Ectodermal cell (in vitro differentiated cells): ENCODE measurements around the gene TMEM200A.

Source experiments
- H3K27ac ChIP-seq: 2 replicates; pipeline ENCODE4 v1.7.0; 2013; ENCODE audit warnings: mild to moderate bottlenecking, low read depth, low read length; ENCODE audit not compliant: insufficient read depth, poor library complexity, severe bottlenecking
- H3K27me3 ChIP-seq: 2 replicates; pipeline ENCODE4 v1.7.0; 2013; ENCODE audit warnings: mild to moderate bottlenecking, low read length; ENCODE audit not compliant: insufficient read depth, control insufficient read depth, poor library complexity, severe bottlenecking
- H3K36me3 ChIP-seq: one replicate; pipeline ENCODE4 v1.7.0; 2013; ENCODE audit warnings: low read length; ENCODE audit not compliant: control insufficient read depth, insufficient read depth
- H3K4me1 ChIP-seq: one replicate; pipeline ENCODE4 v1.7.0; 2013; ENCODE audit warnings: low read length; ENCODE audit not compliant: control insufficient read depth, insufficient read depth
- H3K4me3 ChIP-seq: 2 replicates; pipeline ENCODE4 v1.7.0; 2013; ENCODE audit warnings: low read depth, low read length, control low read depth; ENCODE audit not compliant: insufficient read depth
- H3K9me3 ChIP-seq: 2 replicates; pipeline ENCODE4 v1.7.0; 2013; ENCODE audit warnings: mild to moderate bottlenecking, low read length, moderate library complexity; ENCODE audit not compliant: control insufficient read depth
- WGBS, 2 experiments: methylation state at CpG; one replicate each; pipeline ENCODE4 v1.1.7; 2013; ENCODE audit warnings: missing lambda C conversion rate in 2 of 2; 5-methylcytosine and 5-hydroxymethylcytosine counted together

Gene TMEM200A

GRCh38 chr6:130437961-130438360, 72.1 kb downstream of the TMEM200A start:
- no peaks in the 10 kb centered on the region for H3K4me1 ChIP-seq
- WGBS, 2 experiments = 78% methylated on average over 1 of the region's 1 CpG; no CpG with 5 or more reads in 1 of the 2 experiments
- H3K36me3 ChIP-seq = peaks cover 9% of the 10 kb centered on the region
- no peaks in the 10 kb centered on the region for H3K9me3 ChIP-seq
- no peak overlapping the region for H3K27ac ChIP-seq
- no peaks in the 10 kb centered on the region for H3K27me3 ChIP-seq
- H3K4me3 ChIP-seq = no peak overlapping the region

GRCh38 chr6:130447374-130447773, 81.6 kb downstream of the TMEM200A start:
- no peaks in the 10 kb centered on the region for H3K9me3 ChIP-seq
- H3K4me1 ChIP-seq = no peaks in the 10 kb centered on the region
- no peak overlapping the region for H3K4me3 ChIP-seq
- H3K27ac ChIP-seq = no peak overlapping the region
- H3K36me3 ChIP-seq = no peaks in the 10 kb centered on the region
- no peaks in the 10 kb centered on the region for H3K27me3 ChIP-seq

- H3K36me3 ChIP-seq = no peaks in the 10 kb centered on the region
- no peaks in the 10 kb centered on the region for H3K9me3 ChIP-seq
- 80 to 83% methylated on average over 1 of the region's 1 CpG for WGBS, 2 experiments
- H3K4me1 ChIP-seq = no peaks in the 10 kb centered on the region
- no peak overlapping the region for H3K4me3 ChIP-seq
- H3K27ac ChIP-seq = no peak overlapping the region
- no peaks in the 10 kb centered on the region for H3K27me3 ChIP-seq
Observed at GRCh38 chr6:130452336-130452735, 86.5 kb downstream of the TMEM200A start.

- Histone ChIP-seq H3K36me3 (no peaks in the 10 kb centered on the region), H3K27me3 (no peaks in the 10 kb centered on the region), H3K4me1 (no peaks in the 10 kb centered on the region), H3K4me3 (no peak overlapping the region), H3K27ac (no peak overlapping the region), H3K9me3 (no peaks in the 10 kb centered on the region)
- WGBS, 2 experiments = 93 to 97% methylated on average over 4 to 5 of the region's 5 CpGs
Observed at GRCh38 chr6:130453230-130453629, 87.4 kb downstream of the TMEM200A start.

DNA sequence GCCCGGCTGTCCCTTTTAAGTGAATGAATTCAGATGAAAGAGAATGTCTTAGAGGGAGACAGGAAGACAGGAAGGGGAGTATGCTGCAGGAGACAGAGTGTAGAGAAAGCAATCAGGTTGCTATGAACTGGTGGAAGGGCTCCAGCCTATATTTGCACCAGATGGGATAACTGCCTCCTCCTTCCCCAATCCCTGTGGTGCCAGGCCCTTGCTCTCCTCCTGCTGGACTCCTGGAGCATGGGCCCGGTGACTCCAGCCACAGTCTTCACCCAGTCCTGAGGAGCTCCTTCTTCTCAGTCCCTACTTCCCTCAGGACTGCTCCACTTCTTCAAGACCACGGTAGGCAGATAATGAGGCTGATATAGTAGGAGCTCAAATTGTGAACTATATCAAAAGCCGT, 91.8 kb downstream of the TMEM200A start:
- Histone ChIP-seq H3K4me3 (no peak overlapping the region), H3K36me3 (no peaks in the 10 kb centered on the region), H3K27me3 (no peaks in the 10 kb centered on the region), H3K27ac (no peak overlapping the region), H3K9me3 (no peaks in the 10 kb centered on the region), H3K4me1 (no peaks in the 10 kb centered on the region)
- 90 to 91% methylated on average over 2 to 3 of the region's 4 CpGs for WGBS, 2 experiments

DNA sequence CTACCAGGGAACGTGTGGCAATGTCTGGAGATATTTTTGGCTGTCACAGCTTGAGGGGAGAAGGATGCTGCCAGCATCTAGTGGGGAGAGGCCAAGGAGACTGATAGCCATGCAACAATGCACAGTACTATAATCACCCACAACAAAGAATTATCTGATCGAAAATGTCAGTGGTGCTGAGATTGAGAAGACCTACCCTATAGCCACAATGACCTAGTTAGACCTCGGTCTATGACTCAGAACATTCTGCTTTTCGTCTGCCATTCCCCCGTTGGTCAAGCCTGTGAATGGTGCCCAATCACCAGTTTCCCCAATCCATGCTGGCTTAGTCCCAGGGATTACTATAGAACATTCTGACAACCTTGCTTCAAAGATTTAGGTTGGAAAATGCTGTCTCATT, 93.5 kb downstream of the TMEM200A start:
- no peaks in the 10 kb centered on the region for H3K4me1 ChIP-seq
- no peaks in the 10 kb centered on the region for H3K36me3 ChIP-seq
- H3K4me3 ChIP-seq = no peak overlapping the region
- WGBS, 2 experiments = 91% methylated on average over 5 of the region's 5 CpGs
- no peak overlapping the region for H3K27ac ChIP-seq
- H3K27me3 ChIP-seq = no peaks in the 10 kb centered on the region
- H3K9me3 ChIP-seq = no peaks in the 10 kb centered on the region

DNA sequence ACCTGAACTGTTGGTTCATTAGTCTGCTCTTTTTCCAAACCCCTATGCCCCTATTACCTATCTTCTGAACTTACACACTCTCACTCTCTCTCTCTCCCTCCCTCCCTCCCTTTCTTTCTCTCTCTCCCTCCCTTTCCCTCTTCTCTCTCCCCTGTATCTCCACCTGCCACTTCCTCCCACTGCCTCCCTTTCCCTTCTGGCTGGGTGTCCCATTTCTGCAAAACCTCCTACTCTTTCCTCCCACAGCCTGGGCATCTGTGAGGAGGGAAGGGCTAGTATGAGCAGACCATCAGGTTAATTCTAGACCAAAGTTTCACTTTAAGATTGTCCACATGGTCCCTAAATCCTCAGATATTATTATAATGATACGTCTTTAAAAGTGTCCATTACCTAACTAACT, 95.1 kb downstream of the TMEM200A start:
- Histone ChIP-seq H3K27me3 (no peaks in the 10 kb centered on the region), H3K9me3 (no peaks in the 10 kb centered on the region), H3K36me3 (no peaks in the 10 kb centered on the region), H3K4me3 (no peak overlapping the region), H3K27ac (no peak overlapping the region), H3K4me1 (no peaks in the 10 kb centered on the region)
- 89% methylated on average over 1 of the region's 1 CpG; no CpG with 5 or more reads in 1 of the 2 experiments for WGBS, 2 experiments

DNA sequence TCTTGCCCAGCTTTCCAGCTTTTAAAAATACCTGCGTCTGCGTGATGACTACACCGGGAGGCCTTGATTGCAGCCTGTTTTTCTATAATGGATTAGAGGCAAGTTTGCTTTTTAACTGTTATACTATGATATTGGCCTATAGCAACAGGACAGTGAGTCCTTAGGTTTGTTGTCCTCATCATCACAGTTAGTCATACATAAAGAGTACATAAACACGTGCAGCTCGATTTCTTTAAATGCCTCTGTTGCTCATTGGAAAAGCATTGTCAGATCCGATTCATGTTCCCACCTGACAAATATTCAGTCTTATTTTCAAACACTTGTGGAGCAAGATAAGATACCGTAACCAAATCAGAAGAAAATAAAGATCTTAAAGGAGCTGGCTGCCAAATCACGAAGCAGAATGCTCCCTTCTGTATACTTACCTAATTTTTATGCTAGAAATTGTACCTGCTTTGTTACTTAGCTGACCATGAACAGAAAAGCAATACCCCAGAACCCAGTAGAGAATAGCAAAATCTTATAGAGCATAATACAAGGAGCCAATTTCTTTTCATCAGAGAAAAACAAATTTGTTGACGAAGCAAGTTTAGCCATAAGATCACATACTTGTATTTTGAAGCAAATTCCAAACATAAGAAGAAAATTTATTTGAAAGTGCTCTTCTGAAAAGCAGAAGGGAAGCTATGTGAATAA, 100.4 kb downstream of the TMEM200A start:
- WGBS, 2 experiments = 94 to 97% methylated on average over 9 of the region's 9 CpGs
- no peak overlapping the region for H3K4me3 ChIP-seq
- H3K36me3 ChIP-seq = no peaks in the 10 kb centered on the region
- no peaks in the 10 kb centered on the region for H3K27me3 ChIP-seq
- H3K4me1 ChIP-seq = no peaks in the 10 kb centered on the region
- H3K9me3 ChIP-seq = no peaks in the 10 kb centered on the region
- no peak overlapping the region for H3K27ac ChIP-seq

DNA sequence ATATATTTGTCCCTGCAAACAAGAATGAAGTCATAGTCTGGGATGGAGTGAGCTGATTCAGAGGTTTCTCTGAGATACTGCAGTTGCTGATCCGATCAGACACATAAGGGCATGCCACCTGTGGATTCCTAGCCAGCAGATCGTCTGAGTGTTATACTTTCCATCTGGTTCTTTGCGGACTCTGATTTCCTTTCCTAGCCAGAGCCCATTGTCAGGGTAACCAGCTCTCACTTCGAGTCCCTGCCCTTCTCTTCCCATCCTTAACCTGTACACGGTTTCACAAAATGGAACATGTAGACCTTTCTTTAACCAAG, 100.9 kb downstream of the TMEM200A start:
- Histone ChIP-seq H3K36me3 (no peaks in the 10 kb centered on the region), H3K4me1 (no peaks in the 10 kb centered on the region), H3K27me3 (no peaks in the 10 kb centered on the region), H3K4me3 (no peak overlapping the region), H3K9me3 (no peaks in the 10 kb centered on the region), H3K27ac (no peak overlapping the region)
- 76 to 79% methylated on average over 5 of the region's 5 CpGs for WGBS, 2 experiments

- 79 to 83% methylated on average over 1 of the region's 1 CpG for WGBS, 2 experiments
- Histone ChIP-seq H3K4me3 (no peak overlapping the region), H3K9me3 (no peaks in the 10 kb centered on the region)
Observed at GRCh38 chr6:130467146-130468050, 101.6 kb downstream of the TMEM200A start.

More at GRCh38 chr6:130467146-130468050, 101.6 kb downstream of the TMEM200A start:
- Histone ChIP-seq H3K27me3 (no peaks in the 10 kb centered on the region), H3K4me1 (no peaks in the 10 kb centered on the region), H3K27ac (no peak overlapping the region), H3K36me3 (no peaks in the 10 kb centered on the region)
